ENCODE results near the gene CDH8.

DNA sequence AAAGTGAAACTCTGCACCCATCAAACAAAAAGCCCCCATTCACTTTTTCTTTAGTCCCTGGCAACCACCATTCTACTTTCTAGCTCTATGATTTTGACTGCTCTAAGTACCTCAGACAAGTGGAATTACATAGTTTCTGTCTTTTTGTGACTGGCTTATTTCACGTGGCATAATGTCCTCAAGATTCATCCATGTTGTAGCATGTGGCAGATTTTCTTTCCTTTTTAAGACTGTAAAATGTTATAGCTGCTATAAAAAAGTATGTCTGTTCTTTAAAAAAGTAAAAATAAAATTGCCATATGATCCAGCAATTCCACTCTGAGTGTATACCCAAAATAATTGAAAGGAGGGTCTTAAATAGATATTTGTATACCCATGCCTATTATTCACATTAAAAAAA lies 429.7 kb downstream of the CDH8 start:
- TF ChIP-seq, protein P1, sequence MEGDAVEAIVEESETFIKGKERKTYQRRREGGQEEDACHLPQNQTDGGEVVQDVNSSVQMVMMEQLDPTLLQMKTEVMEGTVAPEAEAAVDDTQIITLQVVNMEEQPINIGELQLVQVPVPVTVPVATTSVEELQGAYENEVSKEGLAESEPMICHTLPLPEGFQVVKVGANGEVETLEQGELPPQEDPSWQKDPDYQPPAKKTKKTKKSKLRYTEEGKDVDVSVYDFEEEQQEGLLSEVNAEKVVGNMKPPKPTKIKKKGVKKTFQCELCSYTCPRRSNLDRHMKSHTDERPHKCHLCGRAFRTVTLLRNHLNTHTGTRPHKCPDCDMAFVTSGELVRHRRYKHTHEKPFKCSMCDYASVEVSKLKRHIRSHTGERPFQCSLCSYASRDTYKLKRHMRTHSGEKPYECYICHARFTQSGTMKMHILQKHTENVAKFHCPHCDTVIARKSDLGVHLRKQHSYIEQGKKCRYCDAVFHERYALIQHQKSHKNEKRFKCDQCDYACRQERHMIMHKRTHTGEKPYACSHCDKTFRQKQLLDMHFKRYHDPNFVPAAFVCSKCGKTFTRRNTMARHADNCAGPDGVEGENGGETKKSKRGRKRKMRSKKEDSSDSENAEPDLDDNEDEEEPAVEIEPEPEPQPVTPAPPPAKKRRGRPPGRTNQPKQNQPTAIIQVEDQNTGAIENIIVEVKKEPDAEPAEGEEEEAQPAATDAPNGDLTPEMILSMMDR (IDR thresholded peaks at IDR 0.05) = no peak
- no peak for TF ChIP-seq POLR2A (IDR thresholded peaks at IDR 0.05)

Measured in body of pancreas (tissue), 4 donors.